B cell (primary cell): ENCODE results near the gene DONSON. TPM values are rescaled to one million over a fixed set of nuclear protein-coding genes. Genes with fewer than 3 reads are reported as not detected.

Experiments used
- ATAC-seq: fragments of 200-7000 bp; cut with Tn5 transposase; one replicate; pipeline ENCODE4 v1.10.0; 2021; ENCODE audit warnings: low read depth, mild to moderate bottlenecking, moderate number of reproducible peaks, moderate library complexity
- CTCF ChIA-PET: fragments of 350-600 bp; sonication (Branson Sonifier 250); formaldehyde crosslinking; loops from one replicate; lab custom pipeline; 2021; ENCODE audit warnings: antibody characterized with exemption, inconsistent platforms; lab: Charles Lee
- POLR2A ChIA-PET: fragments of 350-600 bp; sonication (Branson Sonifier 250); formaldehyde crosslinking; loops from one replicate; lab custom pipeline; 2021; ENCODE audit warnings: antibody characterized with exemption; lab: Charles Lee
- DNase-seq: peaks from one replicate; pipeline ENCODE4 v3.0.0; 2013
- H2AFZ ChIP-seq: 2 replicates; pipeline ENCODE4 v1.6.1; 2012; ENCODE audit warnings: mild to moderate bottlenecking, low read depth, low read length; ENCODE audit not compliant: insufficient read depth, poor library complexity, severe bottlenecking
- H3K27ac ChIP-seq, 2 donors: 1 replicate in 1 of 2; 2 replicates in 1 of 2; pipeline ENCODE4 v1.5.1; 2012 to 2013; ENCODE audit warnings: low read length in 2 of 2, mild to moderate bottlenecking in 2 of 2, moderate library complexity in 1 of 2
- H3K27me3 ChIP-seq, 4 experiments: fragments of 200-600 bp in 1 of 4; sonication (generic) in 1 of 4; replicated peaks in 1 of 4; 1 replicate in 2 of 4; 2 replicates in 2 of 4; pipeline versions ENCODE4 v1.6.1 to v1.7.0; 2013 to 2016; ENCODE audit warnings: low read length in 3 of 4, mild to moderate bottlenecking in 2 of 4, mixed read lengths in 1 of 4, moderate library complexity in 1 of 4; ENCODE audit not compliant: insufficient read depth in 4 of 4, control insufficient read depth in 3 of 4; ENCODE audit errors: control extremely low read depth in 1 of 4
- H3K36me3 ChIP-seq, 2 experiments: replicated peaks in 1 of 2; 1 replicate in 1 of 2; 2 replicates in 1 of 2; pipeline versions ENCODE4 v1.6.1 to v1.7.1; 2013; ENCODE audit warnings: low read length in 1 of 2; ENCODE audit not compliant: insufficient read depth in 2 of 2, control insufficient read depth in 1 of 2; ENCODE audit errors: control extremely low read depth in 1 of 2, extremely low read depth in 1 of 2
- H3K4me1 ChIP-seq, 2 donors: fragments of 200-600 bp in 1 of 2; sonication (generic) in 1 of 2; 1 replicate in 1 of 2; 2 replicates in 1 of 2; pipeline versions ENCODE4 v1.5.1 to v1.6.1; 2013 to 2017; ENCODE audit warnings: low read length in 2 of 2; ENCODE audit not compliant: control insufficient read depth in 2 of 2, insufficient read depth in 2 of 2
- H3K4me2 ChIP-seq: replicated peaks from 2 replicates; pipeline ENCODE3; 2012; ENCODE audit warnings: mild to moderate bottlenecking, low read depth, low read length; ENCODE audit not compliant: poor library complexity, severe bottlenecking
- H3K4me3 ChIP-seq, 5 experiments: fragments of 200-600 bp in 1 of 5; sonication (generic) in 1 of 5; 1 replicate in 3 of 5; 2 replicates in 2 of 5; pipeline versions ENCODE4 v1.5.1 to v1.7.0; 2011 to 2016; ENCODE audit warnings: low read length in 4 of 5, mild to moderate bottlenecking in 4 of 5, low read depth in 2 of 5, control low read depth in 1 of 5, moderate library complexity in 1 of 5; ENCODE audit not compliant: insufficient read depth in 1 of 5; ENCODE audit errors: control extremely low read depth in 1 of 5, extremely low read depth in 1 of 5
- H3K79me2 ChIP-seq: fragments of 200-600 bp; sonication (generic); one replicate; pipeline ENCODE4 v1.6.0; 2016; ENCODE audit warnings: low read length; ENCODE audit not compliant: control insufficient read depth, insufficient read depth
- H3K9ac ChIP-seq: fragments of 200-600 bp; sonication (generic); 2 replicates; pipeline ENCODE4 v1.6.1; 2017; ENCODE audit warnings: mild to moderate bottlenecking, low read length, moderate library complexity
- H3K9me3 ChIP-seq, 3 donors: one replicate each; pipeline versions ENCODE4 v1.6.1 to v1.7.1; 2013; ENCODE audit warnings: low read length in 2 of 3; ENCODE audit not compliant: control insufficient read depth in 2 of 3, insufficient read depth in 1 of 3; ENCODE audit errors: control extremely low read depth in 1 of 3
- H4K20me1 ChIP-seq: 2 replicates; pipeline ENCODE4 v1.6.0; 2012; ENCODE audit warnings: mild to moderate bottlenecking, low read length; ENCODE audit not compliant: insufficient read depth, control insufficient read depth, poor library complexity, severe bottlenecking
- H3K27ac Mint-ChIP-seq: one replicate; pipeline ENCODE4 v1.8.0; 2021; ENCODE audit warnings: mixed read lengths
- H3K27me3 Mint-ChIP-seq: one replicate; pipeline ENCODE4 v1.8.0; 2021; ENCODE audit warnings: mixed read lengths
- H3K4me1 Mint-ChIP-seq: one replicate; pipeline ENCODE4 v1.8.0; 2021; ENCODE audit warnings: mixed read lengths
- H3K4me3 Mint-ChIP-seq: one replicate; pipeline ENCODE4 v1.8.0; 2021; ENCODE audit warnings: mixed read lengths
- H3K9me3 Mint-ChIP-seq: one replicate; pipeline ENCODE4 v1.8.0; 2022; ENCODE audit warnings: mixed read lengths; ENCODE audit not compliant: insufficient read depth
- CTCF ChIP-seq: fragments of 200-600 bp; IDR thresholded peaks from one replicate; pipeline ENCODE4 v1.8.0; 2022; ENCODE audit warnings: antibody characterized with exemption, mild to moderate bottlenecking
- EZH2 ChIP-seq: IDR thresholded peaks from 2 replicates; pipeline ENCODE4 v1.6.1; 2012; ENCODE audit warnings: borderline replicate concordance, low read depth, mild to moderate bottlenecking, moderate library complexity, low read length; ENCODE audit not compliant: insufficient read depth, poor library complexity, severe bottlenecking
- WGBS: methylation state at CpG from one replicate; pipeline ENCODE4 v1.1.5; 2013; ENCODE audit warnings: missing lambda C conversion rate; ENCODE audit not compliant: insufficient coverage; 5-methylcytosine and 5-hydroxymethylcytosine counted together
- intact Hi-C: fragments of 100-400 bp; cut with micrococcal nuclease; formaldehyde crosslinking; loops from one replicate; pipeline ENCODE4 v1.10.0; 2022
- polyA plus RNA-seq: library from polyadenylated mRNA; depleted of rRNA; stranded (reverse); fragments of >200 nt; gene quantifications from 2 replicates; pipeline ENCODE4 v1.2.3, GENCODE V29; 2012
- total RNA-seq, 2 donors: library from RNA; stranded (reverse); fragments of 120-200 nt in 1 of 2; gene quantifications; 1 replicate in 1 of 2; 2 replicates in 1 of 2; pipeline versions ENCODE4 v1.2.3 to v1.2.4, GENCODE V29; 2013 to 2022

DONSON gene
- total and polyA plus RNA-seq, 2 donors (not counting 1 experiment from before 2014, with no cell fraction given), result 6.2 to 6.3 TPM

DNA sequence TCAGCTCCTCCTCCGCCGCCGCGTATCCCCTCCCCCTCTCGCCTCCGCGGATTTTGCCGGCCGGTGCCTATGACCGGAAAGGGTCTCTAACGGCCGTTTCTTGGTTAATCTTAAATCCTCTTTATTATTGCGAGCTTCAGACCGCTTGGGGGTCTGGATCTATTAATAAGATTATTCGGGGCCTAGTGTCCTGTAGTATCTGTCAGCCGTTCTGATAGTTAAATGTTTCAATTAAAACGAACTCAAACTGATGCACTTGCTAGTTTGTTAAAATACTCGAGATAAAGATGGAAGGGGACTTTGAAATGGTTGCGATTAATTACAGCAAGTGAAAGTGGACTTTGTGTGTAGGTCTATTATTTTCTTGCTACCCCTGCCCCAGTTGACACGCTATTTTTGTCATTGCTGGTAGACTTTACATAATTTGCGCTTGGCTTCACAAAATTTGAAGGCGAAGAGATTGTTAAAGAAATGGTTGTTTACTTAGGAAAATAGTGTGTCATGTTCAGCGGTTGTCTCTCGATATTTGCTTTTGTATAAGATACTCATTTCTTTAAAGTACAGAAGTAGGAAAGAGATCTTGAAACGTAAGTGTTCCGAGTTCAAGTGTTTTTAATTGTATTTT is 44.9 kb downstream of the DONSON start:
- peaks cover 45% of the 10 kb centered on the region for H3K4me1 Mint-ChIP-seq

More for the DNA sequence above, 44.9 kb downstream of the DONSON start:
- 1% methylated on average over 12 of the region's 26 CpGs for WGBS
- H3K27ac ChIP-seq, result peak overlapping the region; percentile 96 to 99
- Mint-ChIP-seq H3K9me3 (no peaks in the 10 kb centered on the region), H3K27me3 (no peaks in the 10 kb centered on the region), H3K27ac (peak overlapping the region; percentile 99), H3K4me3 (peak overlapping the region; percentile 97)
- H3K9me3 ChIP-seq, result no peaks in the 10 kb centered on the region
- no peak for TF ChIP-seq EZH2
- TF ChIP-seq CTCF, result no peak
- H3K4me1 ChIP-seq, result peaks cover 17 to 31% of the 10 kb centered on the region in 2 donors
- ChIA-PET POLR2A (interaction anchor here (1.0 to 3.3 kb wide), 4 partner anchors 45 to 137 kb away, joined by 5 to 41 read pairs (median 14); partner anchors contain the start of genes DNAJC28, DONSON and TMEM50B), CTCF (interaction anchor here (0.5 to 1.2 kb wide), 3 partner anchors 14 to 139 kb away, joined by 3 to 4 read pairs (median 3); partner anchors contain the start of gene TMEM50B)
- peak overlapping the region; percentile 78 for H2AFZ ChIP-seq
- H3K4me3 ChIP-seq, result peak overlapping the region; percentile 69 to 99 (median 89)
- peaks cover 46% of the 10 kb centered on the region for H4K20me1 ChIP-seq
- ATAC-seq, result no peak
- H3K27me3 ChIP-seq, result no peaks in the 10 kb centered on the region
- H3K36me3 ChIP-seq, result peaks cover 2 to 17% of the 10 kb centered on the region in 2 experiments
- H3K4me2 ChIP-seq, result peak overlapping the region; percentile 82
- no peak for DNase-seq
- peak overlapping the region; percentile 98 for H3K9ac ChIP-seq
- intact Hi-C loops, result loop anchor here (5.0 kb wide), 4 partner anchors 216 to 1074 kb away; partner anchors contain the start of genes CFAP298 and RCAN1
- H3K79me2 ChIP-seq, result peaks cover 88% of the 10 kb centered on the region
